A673 (cell line): ENCODE results near the gene THAP12.

Experiments used
- CTCF ChIP-seq: fragments of 300-800, 200-600 bp; sonication (generic); conservative IDR thresholded peaks from 2 replicates; pipeline ENCODE4 v1.5.1; 2017; ENCODE audit warnings: low read depth, mild to moderate bottlenecking, antibody characterized with exemption, low read length, moderate library complexity, mixed read lengths
- EZH2 ChIP-seq: fragments of 200-600 bp; sonication (generic); IDR thresholded peaks from 2 replicates; pipeline ENCODE4 v1.6.1; 2017; ENCODE audit warnings: borderline replicate concordance, low read depth, mild to moderate bottlenecking, mixed read lengths, antibody characterized with exemption, low read length; ENCODE audit not compliant: poor library complexity, severe bottlenecking

GRCh38 chr11:76365038-76365679, 15.8 kb downstream of the THAP12 start:
- TF ChIP-seq CTCF (no peak), EZH2 (no peak)
